ENCODE measurements around the gene TNFRSF8. TPM values are rescaled to one million over a fixed set of nuclear protein-coding genes. Genes with fewer than 3 reads are reported as not detected.
A peak's percentile ranks its signal among the peaks of the same experiment; 100 is the strongest.

The TNFRSF8 gene
- total and polyA plus RNA-seq, 10 donors, result 1.3 to 7.6 (median 2.0) TPM

DNA sequence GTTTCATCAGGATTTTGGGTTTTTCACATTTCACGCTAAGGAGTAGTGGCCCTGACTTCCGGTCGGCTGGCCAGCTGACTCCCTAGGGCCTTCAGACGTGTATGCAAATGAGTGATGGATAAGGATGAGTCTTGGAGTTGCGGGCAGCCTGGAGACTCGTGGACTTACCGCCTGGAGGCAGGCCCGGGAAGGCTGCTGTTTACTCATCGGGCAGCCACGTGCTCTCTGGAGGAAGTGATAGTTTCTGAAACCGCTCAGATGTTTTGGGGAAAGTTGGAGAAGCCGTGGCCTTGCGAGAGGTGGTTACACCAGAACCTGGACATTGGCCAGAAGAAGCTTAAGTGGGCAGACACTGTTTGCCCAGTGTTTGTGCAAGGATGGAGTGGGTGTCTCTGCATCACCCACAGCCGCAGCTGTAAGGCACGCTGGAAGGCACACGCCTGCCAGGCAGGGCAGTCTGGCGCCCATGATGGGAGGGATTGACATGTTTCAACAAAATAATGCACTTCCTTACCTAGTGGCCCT is 80.6 kb downstream of the TNFRSF8 start:
- Histone ChIP-seq H3K36me3 (no peaks in the 10 kb centered on the region), H3K4me1 (peaks cover 28 to 95% (median 69%) of the 10 kb centered on the region in 6 donors), H3K27me3 (replicated peaks in 1 of 7) (no peaks in the 10 kb centered on the region), H3K27ac (peak overlapping the region; percentile 27 to 99 (median 91)), H3K9me3 (no peaks in the 10 kb centered on the region), H3K4me3 (peak overlapping the region in 2 of 8 donors; percentile 11 to 48)
- peak; percentile 91 for DNase-seq
- intact Hi-C loops (cut with DNase I; ENCODE audit: low total_unique reads), result no loop called here
- WGBS, 5 donors, result 10 to 25% (median 18%) methylated on average over 8 to 17 of the region's 17 CpGs
- no peak for TF ChIP-seq POLR2A (IDR thresholded peaks at IDR 0.05)
- peak; percentile 72 to 85 (median 72) for TF ChIP-seq POLR2AphosphoS5 (IDR thresholded peaks at IDR 0.05)
- TF ChIP-seq, protein P1, sequence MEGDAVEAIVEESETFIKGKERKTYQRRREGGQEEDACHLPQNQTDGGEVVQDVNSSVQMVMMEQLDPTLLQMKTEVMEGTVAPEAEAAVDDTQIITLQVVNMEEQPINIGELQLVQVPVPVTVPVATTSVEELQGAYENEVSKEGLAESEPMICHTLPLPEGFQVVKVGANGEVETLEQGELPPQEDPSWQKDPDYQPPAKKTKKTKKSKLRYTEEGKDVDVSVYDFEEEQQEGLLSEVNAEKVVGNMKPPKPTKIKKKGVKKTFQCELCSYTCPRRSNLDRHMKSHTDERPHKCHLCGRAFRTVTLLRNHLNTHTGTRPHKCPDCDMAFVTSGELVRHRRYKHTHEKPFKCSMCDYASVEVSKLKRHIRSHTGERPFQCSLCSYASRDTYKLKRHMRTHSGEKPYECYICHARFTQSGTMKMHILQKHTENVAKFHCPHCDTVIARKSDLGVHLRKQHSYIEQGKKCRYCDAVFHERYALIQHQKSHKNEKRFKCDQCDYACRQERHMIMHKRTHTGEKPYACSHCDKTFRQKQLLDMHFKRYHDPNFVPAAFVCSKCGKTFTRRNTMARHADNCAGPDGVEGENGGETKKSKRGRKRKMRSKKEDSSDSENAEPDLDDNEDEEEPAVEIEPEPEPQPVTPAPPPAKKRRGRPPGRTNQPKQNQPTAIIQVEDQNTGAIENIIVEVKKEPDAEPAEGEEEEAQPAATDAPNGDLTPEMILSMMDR (IDR thresholded peaks at IDR 0.05 in 8 of 11, conservative IDR thresholded peaks at IDR 0.05 in 3 of 11), result peak in 5 of 11 experiments; percentile 7 to 33 (median 22)

- 69 to 82% (median 80%) methylated on average over 8 of the region's 8 CpGs for WGBS, 5 donors
These were observed 81.1 kb downstream of the TNFRSF8 start for GRCh38 chr1:12144236-12144635.

GRCh38 chr1:12144969-12145368 is 81.9 kb downstream of the TNFRSF8 start:
- TF ChIP-seq, protein P1 (IDR thresholded peaks at IDR 0.05 in 8 of 11, conservative IDR thresholded peaks at IDR 0.05 in 3 of 11), result no peak
- no peak for TF ChIP-seq POLR2A (IDR thresholded peaks at IDR 0.05)
- TF ChIP-seq POLR2AphosphoS5 (IDR thresholded peaks at IDR 0.05), result no peak
- peak; percentile 73 for DNase-seq
- Histone ChIP-seq H3K27me3 (replicated peaks in 1 of 7) (no peaks in the 10 kb centered on the region), H3K4me3 (no peak overlapping the region), H3K9me3 (peaks cover 0 to 6% (median 0%) of the 10 kb centered on the region in 8 donors), H3K36me3 (no peaks in the 10 kb centered on the region), H3K4me1 (peaks cover 39 to 100% (median 82%) of the 10 kb centered on the region in 6 donors), H3K27ac (peak overlapping the region in 6 of 8 donors; percentile 82 to 99 (median 94))
- intact Hi-C loops (cut with DNase I; ENCODE audit: low total_unique reads), result no loop called here
- WGBS, 5 donors, result 88 to 100% (median 90%) methylated on average over 1 to 4 of the region's 4 CpGs

More at GRCh38 chr1:12144236-12144635, 81.1 kb downstream of the TNFRSF8 start:
- peak overlapping the region in 1 of 8 donors; percentile 48 for H3K4me3 ChIP-seq
- DNase-seq, result peak; percentile 76
- H3K27ac ChIP-seq, result peak overlapping the region; percentile 27 to 99 (median 91)
- no peaks in the 10 kb centered on the region for H3K27me3 ChIP-seq (replicated peaks in 1 of 7)
- no peaks in the 10 kb centered on the region for H3K9me3 ChIP-seq
- H3K36me3 ChIP-seq, result no peaks in the 10 kb centered on the region
- intact Hi-C loops (cut with DNase I; ENCODE audit: low total_unique reads), result no loop called here
- peaks cover 32 to 100% (median 75%) of the 10 kb centered on the region in 6 donors for H3K4me1 ChIP-seq
- TF ChIP-seq POLR2AphosphoS5 (IDR thresholded peaks at IDR 0.05), result no peak
- TF ChIP-seq, protein P1 (IDR thresholded peaks at IDR 0.05 in 8 of 11, conservative IDR thresholded peaks at IDR 0.05 in 3 of 11), result no peak
- TF ChIP-seq POLR2A (IDR thresholded peaks at IDR 0.05), result no peak

DNA sequence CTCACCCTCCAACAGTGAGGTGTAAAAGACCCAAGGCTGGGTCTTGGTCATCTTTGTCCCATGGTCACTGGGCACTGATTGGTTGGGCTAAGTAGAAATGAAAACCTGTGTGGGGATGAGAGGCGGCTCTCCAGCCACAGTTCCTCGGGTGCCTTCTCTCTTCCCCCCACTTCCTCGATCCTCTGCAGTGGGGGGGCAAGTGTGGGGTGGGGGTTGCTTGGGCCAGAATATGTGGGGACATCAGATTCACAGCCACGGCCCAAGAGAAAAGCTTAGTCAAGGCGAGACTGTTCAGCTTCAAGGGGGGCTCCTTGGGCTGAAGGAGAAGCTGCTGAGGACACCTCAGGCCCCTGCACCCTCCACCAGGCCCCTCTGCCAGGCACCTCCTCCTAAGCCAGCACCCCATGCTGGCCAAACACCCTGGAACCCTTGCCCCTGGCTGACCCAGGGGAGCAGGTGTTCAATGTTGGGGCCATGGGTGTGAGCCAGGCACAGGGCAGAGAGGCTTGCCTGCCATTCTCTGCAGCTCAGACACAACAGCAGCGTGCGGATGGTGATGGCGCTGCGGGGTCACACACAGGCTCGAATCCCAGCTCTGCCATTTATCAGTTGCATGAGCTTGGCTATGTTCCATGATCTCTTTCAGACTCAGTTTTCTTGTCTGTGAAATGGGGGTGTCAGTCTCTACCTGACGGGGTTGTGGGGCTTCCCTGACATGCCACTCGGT is 82.7 kb downstream of the TNFRSF8 start:
- Histone ChIP-seq H3K36me3 (no peaks in the 10 kb centered on the region), H3K9me3 (peaks cover 0 to 6% (median 0%) of the 10 kb centered on the region in 8 donors), H3K27me3 (replicated peaks in 1 of 7) (no peaks in the 10 kb centered on the region), H3K4me3 (no peak overlapping the region), H3K27ac (peak overlapping the region in 3 of 8 donors; percentile 96 to 99 (median 97)), H3K4me1 (peaks cover 43 to 100% (median 89%) of the 10 kb centered on the region in 6 donors)
- 79 to 88% (median 86%) methylated on average over 11 to 12 of the region's 12 CpGs for WGBS, 5 donors
- DNase-seq, result no peak
- intact Hi-C loops (cut with DNase I; ENCODE audit: low total_unique reads), result no loop called here
- no peak for TF ChIP-seq POLR2AphosphoS5 (IDR thresholded peaks at IDR 0.05)

All from spleen (tissue), 11 donors.